ENCODE results near the gene ANGPTL8. TPM values are rescaled to one million over a fixed set of nuclear protein-coding genes. Genes with fewer than 3 reads are reported as not detected.

The ANGPTL8 gene
- total and polyA plus RNA-seq, 7 experiments from 2014 or later: not detected

DNA sequence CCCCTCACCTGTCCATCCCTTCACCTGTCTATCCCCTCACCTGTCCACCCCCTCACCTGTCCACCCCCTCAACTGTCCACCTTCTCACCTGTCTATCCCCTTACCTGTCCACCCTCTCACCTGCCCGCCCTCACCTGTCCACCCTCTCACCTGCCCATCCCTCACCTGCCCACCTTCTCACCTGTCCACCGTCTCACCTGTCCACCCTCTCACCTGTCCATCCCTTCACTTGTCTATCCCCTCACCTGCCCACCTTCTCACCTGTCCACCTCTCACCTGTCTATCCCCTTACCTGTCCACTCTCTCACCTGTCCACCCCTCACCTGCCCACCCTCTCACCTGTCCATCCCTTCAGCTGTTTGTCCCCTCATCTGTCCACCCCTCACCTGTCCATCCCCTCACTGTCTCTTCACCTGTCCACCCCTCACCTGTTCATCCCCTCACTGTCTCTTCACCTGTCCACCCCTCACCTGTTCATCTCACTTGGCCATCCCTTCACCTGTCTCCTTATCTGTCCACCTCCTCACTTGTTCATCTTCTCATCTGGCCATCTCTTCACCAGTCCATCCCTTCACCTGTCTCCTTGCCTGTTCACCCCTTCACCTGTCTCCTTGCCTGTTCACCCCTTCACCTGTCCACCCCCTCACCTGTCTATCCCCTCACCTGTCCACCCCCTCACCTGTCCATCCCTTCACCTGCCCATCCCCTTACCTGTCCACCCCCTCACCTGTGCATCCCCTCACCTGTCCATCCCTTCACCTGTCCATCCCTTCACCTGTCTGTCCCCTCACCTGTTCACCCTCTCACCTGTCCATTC is 29.4 kb upstream of the ANGPTL8 start:
- no peak for ATAC-seq
- H3K4me1 ChIP-seq (ENCODE audit: control insufficient read depth in 2 of 2, insufficient read depth in 2 of 2, low read length in 2 of 2): no peaks in the 10 kb centered on the region
- H3K9me3 ChIP-seq (ENCODE audit: control insufficient read depth in 2 of 3, low read length in 3 of 3): no peaks in the 10 kb centered on the region
- H3K4me1 Mint-ChIP-seq: peaks cover 0 to 5% (median 0%) of the 10 kb centered on the region in 7 donors
- no peak overlapping the region for H3K4me3 Mint-ChIP-seq
- CTCF ChIA-PET: no interaction called here
- H3K9me3 Mint-ChIP-seq: peaks cover 0 to 16% (median 0%) of the 10 kb centered on the region in 11 donors
- no peaks in the 10 kb centered on the region for H3K27me3 ChIP-seq (ENCODE audit: control insufficient read depth in 2 of 2, insufficient read depth in 2 of 2, low read length in 2 of 2)
- H3K36me3 ChIP-seq (ENCODE audit: control insufficient read depth in 2 of 3, insufficient read depth in 3 of 3, low read length in 3 of 3): no peaks in the 10 kb centered on the region
- no peak for DNase-seq
- no peak overlapping the region for H3K4me3 ChIP-seq (ENCODE audit: low read length)
- H3K27ac ChIP-seq (ENCODE audit: low read depth, low read length): no peak overlapping the region
- peaks cover 0 to 3% (median 0%) of the 10 kb centered on the region in 5 donors for H3K27me3 Mint-ChIP-seq
- H3K36me3 Mint-ChIP-seq: no peaks in the 10 kb centered on the region
- H3K27ac Mint-ChIP-seq: peak overlapping the region in 2 of 9 donors; percentile 10 to 71
- intact Hi-C loops (cut with micrococcal nuclease): no loop called here
- POLR2A ChIA-PET: no interaction called here

DNA sequence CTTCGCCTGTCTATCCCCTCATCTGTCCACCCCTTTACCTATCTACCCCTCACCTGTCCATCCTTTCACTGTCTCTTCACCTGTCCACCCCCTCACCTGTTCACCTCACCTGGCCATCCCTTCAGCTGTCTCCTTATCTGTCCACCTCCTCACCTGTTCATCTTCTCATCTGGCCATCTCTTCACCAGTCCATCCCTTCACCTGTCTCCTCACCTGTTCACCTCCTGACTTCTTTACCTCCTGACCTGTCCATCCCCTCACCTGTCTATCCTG is 28.8 kb upstream of the ANGPTL8 start:
- Mint-ChIP-seq H3K27me3 (peaks cover 0 to 4% (median 0%) of the 10 kb centered on the region in 5 donors), H3K9me3 (peaks cover 0 to 16% (median 0%) of the 10 kb centered on the region in 11 donors), H3K4me3 (no peak overlapping the region), H3K4me1 (peaks cover 0 to 5% (median 0%) of the 10 kb centered on the region in 7 donors), H3K27ac (peak overlapping the region in 1 of 9 donors; percentile 71), H3K36me3 (no peaks in the 10 kb centered on the region)
- CTCF ChIA-PET: no interaction called here
- H3K4me1 ChIP-seq (ENCODE audit: control insufficient read depth in 2 of 2, insufficient read depth in 2 of 2, low read length in 2 of 2): no peaks in the 10 kb centered on the region
- H3K27me3 ChIP-seq (ENCODE audit: control insufficient read depth in 2 of 2, insufficient read depth in 2 of 2, low read length in 2 of 2): no peaks in the 10 kb centered on the region
- POLR2A ChIA-PET: no interaction called here
- DNase-seq (no peak), ATAC-seq (no peak)
- H3K36me3 ChIP-seq (ENCODE audit: control insufficient read depth in 2 of 3, insufficient read depth in 3 of 3, low read length in 3 of 3): no peaks in the 10 kb centered on the region
- H3K27ac ChIP-seq (ENCODE audit: low read depth, low read length): no peak overlapping the region
- intact Hi-C loops (cut with micrococcal nuclease): no loop called here
- H3K4me3 ChIP-seq (ENCODE audit: low read length): no peak overlapping the region
- H3K9me3 ChIP-seq (ENCODE audit: control insufficient read depth in 2 of 3, low read length in 3 of 3): no peaks in the 10 kb centered on the region

DNA sequence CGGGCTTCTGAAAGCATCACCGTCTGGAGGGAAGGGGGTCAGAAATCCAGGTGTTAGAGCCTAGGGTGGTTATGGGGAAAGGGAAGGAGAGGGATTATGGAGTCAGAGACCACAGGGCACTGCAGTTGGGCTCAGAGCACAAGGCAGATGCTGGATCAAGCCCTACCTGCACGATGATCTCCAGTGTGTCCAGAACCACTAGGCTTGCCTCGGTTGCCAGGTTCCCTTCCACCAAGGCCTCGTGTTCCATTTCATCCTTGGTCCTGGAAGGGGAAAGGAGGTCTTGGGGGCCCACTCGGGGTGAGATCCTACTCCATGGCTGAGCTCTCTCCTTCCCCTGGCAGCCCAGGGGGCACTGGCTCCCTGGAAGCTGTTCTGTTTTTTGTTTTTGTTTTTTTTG is 25.0 kb upstream of the ANGPTL8 start:
- intact Hi-C loops (cut with micrococcal nuclease): no loop called here
- DNase-seq (no peak), ATAC-seq (no peak)
- Mint-ChIP-seq H3K27me3 (peaks cover 0 to 4% (median 0%) of the 10 kb centered on the region in 5 donors), H3K36me3 (no peaks in the 10 kb centered on the region), H3K27ac (no peak overlapping the region), H3K4me3 (no peak overlapping the region), H3K9me3 (peaks cover 0 to 16% (median 0%) of the 10 kb centered on the region in 11 donors), H3K4me1 (peaks cover 0 to 2% (median 0%) of the 10 kb centered on the region in 7 donors)
- Histone ChIP-seq H3K4me1 (ENCODE audit: control insufficient read depth in 2 of 2, insufficient read depth in 2 of 2, low read length in 2 of 2) (no peaks in the 10 kb centered on the region), H3K9me3 (ENCODE audit: control insufficient read depth in 2 of 3, low read length in 3 of 3) (no peaks in the 10 kb centered on the region), H3K27ac (ENCODE audit: low read depth, low read length) (no peak overlapping the region), H3K36me3 (ENCODE audit: control insufficient read depth in 2 of 3, insufficient read depth in 3 of 3, low read length in 3 of 3) (no peaks in the 10 kb centered on the region), H3K27me3 (ENCODE audit: control insufficient read depth in 2 of 2, insufficient read depth in 2 of 2, low read length in 2 of 2) (no peaks in the 10 kb centered on the region), H3K4me3 (ENCODE audit: low read length) (no peak overlapping the region)
- ChIA-PET POLR2A (no interaction called here), CTCF (interaction anchor here (0.5 kb wide), 1 partner anchor 719 kb away, joined by 3 read pairs; no protein-coding TSS in a partner anchor)

DNA sequence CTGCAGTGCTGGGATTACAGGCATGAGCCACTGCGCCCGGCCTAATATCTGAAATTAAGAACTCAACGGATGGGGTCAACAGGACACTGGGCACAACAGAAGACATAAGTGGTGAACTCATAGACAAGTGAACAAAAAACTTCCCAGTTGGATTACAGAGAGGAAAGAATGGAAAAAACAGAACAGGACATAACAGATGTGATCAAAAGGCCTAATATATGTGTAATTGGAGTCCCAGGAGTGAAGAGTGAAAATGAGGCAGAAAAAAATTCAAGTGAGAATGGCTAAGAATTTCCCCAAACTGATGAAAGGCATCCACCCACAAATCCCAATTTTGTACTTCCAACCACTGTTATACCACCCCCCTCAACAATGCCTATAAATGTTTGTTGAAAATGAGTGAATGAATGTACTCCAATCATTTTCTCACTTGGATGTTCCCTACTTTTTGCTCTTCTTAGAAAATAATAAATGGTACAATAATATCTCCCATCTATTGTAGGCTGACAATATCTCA is 18.3 kb upstream of the ANGPTL8 start:
- H3K4me3 Mint-ChIP-seq: no peak overlapping the region
- ChIA-PET CTCF (no interaction called here), POLR2A (no interaction called here)
- intact Hi-C loops (cut with micrococcal nuclease): no loop called here
- Histone ChIP-seq H3K4me1 (ENCODE audit: control insufficient read depth in 2 of 2, insufficient read depth in 2 of 2, low read length in 2 of 2) (no peaks in the 10 kb centered on the region), H3K9me3 (ENCODE audit: control insufficient read depth in 2 of 3, low read length in 3 of 3) (peaks cover 0 to 6% (median 0%) of the 10 kb centered on the region in 3 experiments), H3K36me3 (ENCODE audit: control insufficient read depth in 2 of 3, insufficient read depth in 3 of 3, low read length in 3 of 3) (no peaks in the 10 kb centered on the region), H3K4me3 (ENCODE audit: low read length) (no peak overlapping the region), H3K27ac (ENCODE audit: low read depth, low read length) (no peak overlapping the region), H3K27me3 (ENCODE audit: control insufficient read depth in 2 of 2, insufficient read depth in 2 of 2, low read length in 2 of 2) (no peaks in the 10 kb centered on the region)
- ATAC-seq (no peak), DNase-seq (no peak)
- H3K27me3 Mint-ChIP-seq: peaks cover 0 to 12% (median 0%) of the 10 kb centered on the region in 5 donors
- H3K27ac Mint-ChIP-seq: no peak overlapping the region
- peaks cover 0 to 15% (median 7%) of the 10 kb centered on the region in 5 donors for H3K36me3 Mint-ChIP-seq
- H3K4me1 Mint-ChIP-seq: no peaks in the 10 kb centered on the region
- H3K9me3 Mint-ChIP-seq: peaks cover 5 to 29% (median 17%) of the 10 kb centered on the region in 11 donors

DNA sequence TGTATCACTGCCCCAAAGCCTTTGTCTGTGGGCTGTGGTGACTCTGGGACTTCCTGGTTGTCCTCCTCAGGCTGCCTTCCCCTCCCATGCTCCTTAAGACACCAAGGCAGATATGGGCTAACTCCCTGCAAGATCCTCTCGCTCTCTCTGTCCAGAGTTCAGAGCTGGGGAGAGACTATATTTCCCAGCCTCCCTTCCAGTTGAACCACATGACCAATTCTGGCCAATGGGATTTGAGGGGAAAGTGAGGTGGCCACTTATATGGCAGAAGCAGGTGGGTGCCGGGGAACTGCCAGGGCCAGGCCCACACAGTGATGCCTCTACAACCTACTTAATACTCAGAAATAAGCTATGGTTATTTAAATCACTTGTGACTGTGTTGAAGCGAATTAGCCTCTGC is 16.2 kb upstream of the ANGPTL8 start:
- Mint-ChIP-seq H3K9me3 (peaks cover 5 to 29% (median 18%) of the 10 kb centered on the region in 11 donors), H3K27ac (no peak overlapping the region), H3K27me3 (peaks cover 0 to 9% (median 0%) of the 10 kb centered on the region in 5 donors), H3K36me3 (peaks cover 0 to 15% (median 7%) of the 10 kb centered on the region in 5 donors), H3K4me1 (peaks cover 0 to 3% (median 0%) of the 10 kb centered on the region in 7 donors), H3K4me3 (no peak overlapping the region)
- H3K27ac ChIP-seq (ENCODE audit: low read depth, low read length): no peak overlapping the region
- H3K4me1 ChIP-seq (ENCODE audit: control insufficient read depth in 2 of 2, insufficient read depth in 2 of 2, low read length in 2 of 2): no peaks in the 10 kb centered on the region
- no peaks in the 10 kb centered on the region for H3K36me3 ChIP-seq (ENCODE audit: control insufficient read depth in 2 of 3, insufficient read depth in 3 of 3, low read length in 3 of 3)
- no peak for DNase-seq
- ChIA-PET CTCF (no interaction called here), POLR2A (no interaction called here)
- no peak for ATAC-seq
- intact Hi-C loops (cut with micrococcal nuclease): no loop called here
- H3K4me3 ChIP-seq (ENCODE audit: low read length): no peak overlapping the region
- no peaks in the 10 kb centered on the region for H3K27me3 ChIP-seq (ENCODE audit: control insufficient read depth in 2 of 2, insufficient read depth in 2 of 2, low read length in 2 of 2)
- H3K9me3 ChIP-seq (ENCODE audit: control insufficient read depth in 2 of 3, low read length in 3 of 3): peaks cover 0 to 6% (median 0%) of the 10 kb centered on the region in 3 experiments

DNA sequence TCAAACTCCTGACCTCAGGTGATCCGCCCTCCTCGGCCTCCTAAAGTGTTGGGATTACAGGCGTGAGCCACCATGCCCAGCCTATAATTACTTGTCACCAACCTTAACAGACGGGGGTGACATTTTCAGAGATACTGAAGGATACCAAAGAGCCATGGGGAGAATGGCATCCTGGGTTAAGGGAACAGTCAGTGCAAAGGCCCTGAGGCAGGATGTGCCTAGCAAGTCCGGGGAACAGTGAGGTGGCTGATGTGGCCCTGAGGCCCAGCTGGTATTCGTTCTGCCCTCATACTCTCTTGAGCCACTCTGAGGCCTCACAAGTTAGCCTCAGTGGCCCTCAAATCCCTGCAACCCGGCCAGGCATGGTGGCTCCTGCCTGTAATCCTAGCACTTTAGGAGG is 15.0 kb upstream of the ANGPTL8 start:
- no peak for ATAC-seq
- CTCF ChIA-PET: no interaction called here

More for the DNA sequence above, 15.0 kb upstream of the ANGPTL8 start:
- Mint-ChIP-seq H3K4me1 (peaks cover 0 to 3% (median 0%) of the 10 kb centered on the region in 7 donors), H3K36me3 (peaks cover 0 to 15% (median 7%) of the 10 kb centered on the region in 5 donors), H3K9me3 (peaks cover 5 to 29% (median 18%) of the 10 kb centered on the region in 11 donors), H3K27ac (no peak overlapping the region), H3K4me3 (no peak overlapping the region), H3K27me3 (peaks cover 0 to 13% (median 4%) of the 10 kb centered on the region in 5 donors)
- H3K9me3 ChIP-seq (ENCODE audit: control insufficient read depth in 2 of 3, low read length in 3 of 3): peaks cover 0 to 6% (median 0%) of the 10 kb centered on the region in 3 experiments
- H3K36me3 ChIP-seq (ENCODE audit: control insufficient read depth in 2 of 3, insufficient read depth in 3 of 3, low read length in 3 of 3): no peaks in the 10 kb centered on the region
- H3K4me3 ChIP-seq (ENCODE audit: low read length): no peak overlapping the region
- no peak overlapping the region for H3K27ac ChIP-seq (ENCODE audit: low read depth, low read length)
- H3K27me3 ChIP-seq (ENCODE audit: control insufficient read depth in 2 of 2, insufficient read depth in 2 of 2, low read length in 2 of 2): no peaks in the 10 kb centered on the region
- DNase-seq: no peak
- no peaks in the 10 kb centered on the region for H3K4me1 ChIP-seq (ENCODE audit: control insufficient read depth in 2 of 2, insufficient read depth in 2 of 2, low read length in 2 of 2)
- POLR2A ChIA-PET: no interaction called here
- intact Hi-C loops (cut with micrococcal nuclease): no loop called here
